Urinary bladder (tissue), 4 donors: Measurements from ENCODE around the gene DCDC2. TPM values are rescaled to one million over a fixed set of nuclear protein-coding genes. Genes with fewer than 3 reads are reported as not detected.
"Not testable (repeated sequence)": the region's sequence is repeated elsewhere in the genome, so short reads cannot be mapped to it uniquely, and the experiment has no call there.

Source experiments
- DNase-seq: peaks from one replicate; pipeline ENCODE4 v3.0.0-alpha.2; 2015; ENCODE audit errors: extremely low spot score
- H3K27ac ChIP-seq: one replicate; pipeline ENCODE4 v1.5.1; 2013; ENCODE audit warnings: low read depth, mild to moderate bottlenecking, moderate library complexity
- H3K36me3 ChIP-seq: one replicate; pipeline ENCODE4 v1.6.1; 2013; ENCODE audit warnings: mild to moderate bottlenecking, moderate library complexity; ENCODE audit not compliant: insufficient read depth
- H3K4me1 ChIP-seq: one replicate; pipeline ENCODE4 v1.6.1; 2013; ENCODE audit warnings: mild to moderate bottlenecking, moderate library complexity; ENCODE audit not compliant: insufficient read depth
- H3K4me3 ChIP-seq: one replicate; pipeline ENCODE4 v1.5.1; 2013; ENCODE audit warnings: low read depth, low read length
- WGBS: extraction: QIAGEN DNeasy Blood & Tissue Kit; methylation state at CpG from one replicate; pipeline ENCODE4 v1.1.7; 2013; 5-methylcytosine and 5-hydroxymethylcytosine counted together
- polyA plus RNA-seq: library from polyadenylated mRNA; stranded (reverse); fragments of 200-250 nt; gene quantifications from one replicate; pipeline ENCODE4 v1.2.3, GENCODE V29; 2013
- total RNA-seq: library from RNA; depleted of rRNA; stranded (reverse); fragments of >200 nt; gene quantifications from one replicate; pipeline ENCODE4 v1.2.3, GENCODE V29; 2014
- donor health status: healthy with polysubstance abuse.
- donor health status: healthy.

Gene DCDC2
- total and polyA plus RNA-seq, 2 donors, result 0.23 to 4.3 TPM

DNA sequence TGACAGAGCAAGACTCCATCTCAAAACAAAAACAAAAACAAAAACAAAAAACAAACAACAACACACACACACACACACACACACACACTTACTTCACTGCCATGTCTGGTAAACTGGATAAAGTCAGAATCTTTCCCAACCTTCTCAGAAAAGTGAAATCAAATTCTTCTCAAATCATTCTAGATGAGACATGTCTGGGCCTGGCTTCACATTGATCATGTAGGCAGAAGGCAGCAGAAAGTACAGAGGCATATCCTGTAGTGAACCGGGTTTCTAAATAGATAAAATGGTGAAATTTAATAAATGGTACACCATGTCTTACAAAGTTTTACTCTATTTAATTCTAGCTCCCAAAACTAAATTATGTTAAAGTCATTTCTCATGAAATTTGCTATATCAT, 30.0 kb upstream of the DCDC2 start:
- H3K4me3 ChIP-seq, result no peak overlapping the region
- WGBS, result 82% methylated on average over 1 of the region's 1 CpG
- no peaks in the 10 kb centered on the region for H3K4me1 ChIP-seq
- no peak overlapping the region for H3K27ac ChIP-seq
- no peaks in the 10 kb centered on the region for H3K36me3 ChIP-seq
- DNase-seq, result peak; percentile 14

DNA sequence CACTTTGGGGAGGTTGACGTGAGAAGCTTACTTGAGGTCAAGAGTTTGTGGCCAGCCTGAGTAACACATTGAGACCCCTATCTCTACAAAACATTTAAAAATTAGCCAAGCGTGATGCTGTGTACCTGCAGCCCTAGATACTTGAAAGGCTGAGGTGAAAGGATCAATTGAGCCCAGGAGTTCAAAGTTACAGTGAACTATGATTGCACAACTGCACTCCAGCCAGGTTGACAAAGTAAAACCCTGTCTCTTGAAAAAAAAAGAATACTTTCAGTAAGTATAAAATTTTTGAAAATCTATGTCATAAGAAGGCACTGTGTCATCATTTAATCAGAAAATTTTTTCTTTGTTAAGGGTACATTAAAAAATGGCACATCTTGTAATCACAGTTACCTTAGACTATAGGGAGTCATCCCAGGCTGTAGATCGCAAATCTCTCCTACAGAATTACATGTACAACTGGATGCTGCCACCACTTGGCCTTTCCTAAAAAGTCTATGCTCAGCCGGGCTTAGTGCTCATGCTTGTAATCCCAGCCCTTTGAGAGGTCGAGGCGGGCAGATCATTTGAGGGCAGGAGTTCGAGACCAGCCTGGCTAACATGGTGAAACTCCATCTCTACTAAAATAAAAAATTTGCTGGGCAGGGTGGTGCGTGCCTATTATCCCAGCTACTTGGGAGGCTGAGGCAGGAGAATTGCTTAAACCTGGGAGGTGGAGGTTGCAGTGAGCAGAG, 27.8 kb upstream of the DCDC2 start:
- H3K4me1 ChIP-seq, result no peaks in the 10 kb centered on the region
- no peaks in the 10 kb centered on the region for H3K36me3 ChIP-seq
- no peak overlapping the region for H3K27ac ChIP-seq
- DNase-seq, result no peak
- no peak overlapping the region for H3K4me3 ChIP-seq
- 73% methylated on average over 8 of the region's 8 CpGs for WGBS

DNA sequence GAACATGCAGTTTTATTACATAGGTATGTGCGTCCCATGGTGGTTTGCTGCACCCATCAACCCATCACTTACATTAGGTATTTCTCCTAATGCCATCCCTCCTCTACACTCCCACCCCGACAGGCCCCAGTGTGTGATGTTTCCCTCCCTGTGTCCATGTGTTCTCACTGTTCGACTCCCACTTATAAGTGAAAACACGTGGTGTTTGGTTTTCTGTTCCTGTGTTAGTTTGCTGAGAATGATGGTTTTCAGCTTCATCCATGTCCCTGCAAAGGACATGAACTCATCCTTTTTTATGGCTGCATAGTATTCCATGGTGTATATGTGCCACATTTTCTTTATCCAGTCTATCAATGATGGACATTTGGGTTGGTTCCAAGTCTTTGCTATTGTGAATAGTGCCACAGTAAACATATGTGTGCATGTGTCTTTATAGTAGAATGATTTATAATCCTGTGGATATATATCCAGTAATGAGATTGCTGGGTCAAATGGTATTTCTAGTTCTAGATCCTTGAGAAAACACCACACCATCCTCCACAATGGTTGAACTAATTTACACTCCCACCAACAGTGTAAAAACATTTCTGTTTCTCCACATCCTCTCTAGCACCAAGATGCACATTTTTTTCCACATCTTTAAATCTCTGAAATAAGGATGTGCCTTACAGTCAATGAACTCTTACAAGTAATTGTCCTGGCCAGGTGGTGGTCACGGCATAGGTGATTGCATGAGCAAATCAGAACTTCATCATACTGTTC, 26.7 kb upstream of the DCDC2 start:
- not testable (repeated sequence) for H3K4me1 ChIP-seq, DNase-seq, H3K36me3 ChIP-seq, H3K4me3 ChIP-seq, H3K27ac ChIP-seq
- WGBS, result 90% methylated on average over 5 of the region's 5 CpGs

DNA sequence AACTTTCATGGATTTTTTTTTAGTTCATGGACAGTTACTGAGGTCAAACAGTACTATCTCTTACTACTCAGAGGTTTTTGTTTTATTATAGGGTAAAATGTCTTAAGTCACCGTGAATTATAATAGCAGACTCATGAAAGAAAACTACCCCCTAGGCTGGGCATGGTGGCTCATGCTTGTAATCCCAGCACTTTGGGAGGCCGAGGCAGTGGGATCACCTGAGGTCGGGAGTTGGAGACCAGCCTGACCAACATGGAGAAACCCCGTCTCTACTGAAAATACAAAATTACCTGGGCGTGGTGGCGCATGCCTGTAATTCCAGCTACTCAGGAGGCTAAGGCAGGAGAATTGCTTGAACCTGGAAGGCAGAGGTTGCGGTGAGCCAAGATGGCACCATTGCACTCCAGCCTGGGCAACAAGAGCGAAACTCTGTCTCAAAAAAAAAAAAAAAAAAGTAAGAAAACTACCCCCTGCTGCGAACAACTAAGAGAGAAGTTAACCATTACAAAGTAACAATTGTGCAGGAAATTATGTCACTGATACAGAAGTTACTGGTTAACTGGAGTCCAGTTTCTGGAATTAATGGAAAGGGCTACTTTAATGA, 25.1 kb upstream of the DCDC2 start:
- H3K27ac ChIP-seq, result not testable (repeated sequence)

DNA sequence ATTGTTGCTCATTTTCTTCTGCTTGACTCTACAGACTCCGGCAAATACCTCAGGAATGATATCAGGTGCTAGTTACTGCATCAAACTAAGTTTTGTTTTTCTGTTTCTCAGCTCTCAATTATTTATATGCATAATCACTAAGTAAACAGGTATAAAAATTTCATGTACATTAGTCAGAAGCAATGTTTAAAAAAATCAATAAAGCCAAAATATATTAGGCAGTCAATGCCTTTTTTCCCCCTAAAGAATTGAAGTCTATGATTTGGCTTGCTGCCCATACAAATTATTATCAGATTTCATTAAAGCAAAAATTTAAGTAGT, 24.3 kb upstream of the DCDC2 start:
- no peaks in the 10 kb centered on the region for H3K4me1 ChIP-seq
- H3K27ac ChIP-seq, result no peak overlapping the region
- H3K4me3 ChIP-seq, result no peak overlapping the region
- 81% methylated on average over 1 of the region's 1 CpG for WGBS
- H3K36me3 ChIP-seq, result no peaks in the 10 kb centered on the region
- no peak for DNase-seq

More for the DNA sequence above, 25.1 kb upstream of the DCDC2 start:
- H3K4me3 ChIP-seq, DNase-seq, H3K4me1 ChIP-seq, H3K36me3 ChIP-seq: not testable (repeated sequence)
- WGBS, result 93% methylated on average over 9 of the region's 9 CpGs

DNA sequence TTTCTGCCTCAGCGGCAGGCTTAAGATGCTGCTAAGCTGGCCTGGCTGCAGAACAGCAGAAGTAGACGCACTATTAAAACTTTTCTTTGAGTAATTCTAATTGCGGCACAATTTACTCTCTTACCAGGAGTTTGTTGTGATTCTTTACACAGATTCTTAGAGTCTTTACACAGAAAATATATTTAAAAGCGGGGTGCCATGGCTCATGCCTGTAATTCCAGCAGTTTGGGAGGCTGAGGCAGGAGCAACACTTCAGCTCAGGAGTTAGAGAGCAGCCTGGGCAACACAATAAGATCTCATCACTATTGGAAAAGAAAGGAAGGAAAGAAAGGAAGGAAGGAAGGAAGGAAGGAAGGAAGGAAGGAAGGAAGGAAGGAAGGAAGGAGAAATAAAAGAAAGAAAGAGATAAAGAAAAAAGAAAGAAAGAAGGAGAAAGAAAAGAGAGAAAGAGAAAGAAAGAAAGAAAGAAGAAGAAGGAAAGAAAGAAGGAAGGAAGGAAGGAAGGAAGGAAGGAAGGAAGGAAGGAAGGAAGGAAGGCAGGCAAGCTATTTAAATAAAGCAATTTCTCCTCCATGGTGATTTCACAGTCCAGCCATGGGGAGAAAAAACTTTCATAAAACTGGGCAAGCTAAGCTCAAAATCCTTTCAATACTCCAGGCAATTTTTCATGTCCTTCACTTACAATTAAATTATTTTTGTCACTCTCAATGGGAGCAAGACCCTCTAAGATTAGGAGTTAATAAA, 23.8 kb upstream of the DCDC2 start:
- no peak for DNase-seq
- Histone ChIP-seq H3K36me3 (no peaks in the 10 kb centered on the region), H3K4me3 (no peak overlapping the region), H3K27ac (no peak overlapping the region), H3K4me1 (no peaks in the 10 kb centered on the region)
- 93% methylated on average over 4 of the region's 4 CpGs for WGBS

DNA sequence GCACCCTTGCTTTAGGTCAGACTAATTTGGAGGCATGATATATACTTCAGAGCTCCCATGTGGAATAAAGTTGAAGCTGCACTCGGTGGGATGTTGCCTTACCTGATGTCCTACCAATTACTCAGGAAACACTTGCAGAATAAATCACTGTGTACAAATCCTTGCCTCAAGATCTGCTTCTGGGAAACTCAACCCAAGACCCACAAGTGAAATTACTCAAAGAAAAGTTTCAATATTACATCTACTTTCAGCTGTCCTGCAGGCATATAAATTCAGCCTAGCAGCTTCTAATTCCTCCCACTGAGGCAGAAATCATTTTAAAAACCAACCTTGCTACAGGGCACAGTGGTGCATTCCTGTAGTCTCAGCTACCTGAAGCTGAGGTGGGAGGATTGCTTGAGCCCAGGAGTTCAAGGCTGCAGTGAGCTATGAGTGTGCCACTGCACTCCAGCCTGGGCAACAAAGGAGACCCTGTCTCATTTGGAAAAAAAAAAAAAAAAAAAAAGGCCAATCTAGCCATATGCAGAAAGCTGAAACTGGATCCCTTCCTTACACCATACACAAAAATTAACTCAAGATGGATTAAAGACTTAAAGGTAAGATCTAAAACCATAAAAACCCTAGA, 20.7 kb upstream of the DCDC2 start:
- DNase-seq, result no peak
- Histone ChIP-seq H3K4me1 (no peaks in the 10 kb centered on the region), H3K4me3 (no peak overlapping the region), H3K27ac (no peak overlapping the region), H3K36me3 (no peaks in the 10 kb centered on the region)
- WGBS, result 79% methylated on average over 1 of the region's 1 CpG

DNA sequence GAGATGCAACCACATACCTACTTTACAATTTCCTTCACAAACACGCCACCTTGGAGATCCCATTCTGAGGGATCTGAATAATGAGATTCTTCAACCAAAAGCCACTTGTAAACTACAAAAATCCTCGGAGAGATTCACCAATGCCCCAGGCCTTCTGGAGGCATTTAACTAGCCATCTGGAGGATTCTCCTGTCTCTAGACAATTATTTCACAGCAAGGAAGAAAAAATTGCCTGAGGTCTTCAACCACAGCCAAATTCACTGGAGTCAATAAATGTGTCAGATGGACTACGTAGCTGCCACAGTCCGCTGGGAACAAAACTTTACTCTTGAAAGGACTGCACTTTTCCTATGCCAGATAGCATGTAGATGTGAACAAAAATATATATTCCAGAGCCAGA, 19.0 kb upstream of the DCDC2 start:
- no peak for DNase-seq
- H3K27ac ChIP-seq, result no peak overlapping the region

DNA sequence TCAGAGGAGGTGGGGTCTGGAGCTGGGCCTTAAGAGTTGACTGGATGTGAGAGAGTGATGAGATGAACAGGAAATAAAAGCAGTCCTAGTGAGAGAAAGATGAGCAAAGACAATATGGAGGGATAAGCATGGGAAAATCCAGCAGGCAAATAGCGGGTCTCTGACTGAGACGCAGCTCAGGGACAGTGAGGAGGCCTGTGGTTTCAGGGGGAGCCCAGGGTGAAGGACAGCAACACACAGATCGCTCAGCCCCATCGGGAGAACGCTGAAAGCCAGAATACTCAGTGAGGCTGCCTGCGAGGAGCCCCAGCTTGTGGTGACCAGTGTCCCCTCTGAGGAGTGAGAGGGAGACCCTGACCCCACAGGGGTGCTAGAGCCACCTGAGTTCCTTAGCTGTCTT, 16.8 kb upstream of the DCDC2 start:
- 97% methylated on average over 6 of the region's 6 CpGs for WGBS
- H3K4me3 ChIP-seq, result no peak overlapping the region
- H3K27ac ChIP-seq, result no peak overlapping the region
- no peaks in the 10 kb centered on the region for H3K4me1 ChIP-seq
- H3K36me3 ChIP-seq, result no peaks in the 10 kb centered on the region
- no peak for DNase-seq

More for the DNA sequence above, 19.0 kb upstream of the DCDC2 start:
- H3K4me3 ChIP-seq, result no peak overlapping the region
- no peaks in the 10 kb centered on the region for H3K4me1 ChIP-seq
- H3K36me3 ChIP-seq, result no peaks in the 10 kb centered on the region
- WGBS, result 39% methylated on average over 4 of the region's 4 CpGs

DNA sequence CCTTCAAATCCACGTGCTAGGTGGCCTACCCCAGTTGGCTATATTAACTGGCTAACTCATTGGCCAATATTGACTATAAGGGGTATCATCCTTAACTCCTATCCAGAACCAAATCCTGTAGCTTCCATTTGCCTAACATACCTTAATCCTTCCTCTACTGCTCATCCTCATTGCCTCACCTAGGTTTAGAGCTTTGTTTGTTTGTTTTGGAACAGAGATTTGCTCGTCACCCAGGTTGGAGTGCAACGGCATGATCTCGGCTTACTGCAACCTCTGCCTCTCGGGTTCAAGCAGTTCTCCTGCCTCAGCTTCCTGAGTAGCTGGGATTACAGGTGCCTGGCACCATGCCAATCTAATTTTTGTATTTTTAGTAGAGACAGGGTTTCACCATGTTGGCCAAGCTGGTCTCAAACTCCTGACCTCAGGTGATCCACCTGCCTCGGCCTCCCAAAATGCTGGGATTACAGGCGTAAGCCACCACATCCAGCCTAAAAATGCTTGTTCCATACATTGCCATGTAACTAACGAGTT, 7.3 kb upstream of the DCDC2 start:
- not testable (repeated sequence) for DNase-seq, H3K4me1 ChIP-seq, H3K27ac ChIP-seq, H3K36me3 ChIP-seq, H3K4me3 ChIP-seq
- WGBS, result 74% methylated on average over 8 of the region's 8 CpGs

DNA sequence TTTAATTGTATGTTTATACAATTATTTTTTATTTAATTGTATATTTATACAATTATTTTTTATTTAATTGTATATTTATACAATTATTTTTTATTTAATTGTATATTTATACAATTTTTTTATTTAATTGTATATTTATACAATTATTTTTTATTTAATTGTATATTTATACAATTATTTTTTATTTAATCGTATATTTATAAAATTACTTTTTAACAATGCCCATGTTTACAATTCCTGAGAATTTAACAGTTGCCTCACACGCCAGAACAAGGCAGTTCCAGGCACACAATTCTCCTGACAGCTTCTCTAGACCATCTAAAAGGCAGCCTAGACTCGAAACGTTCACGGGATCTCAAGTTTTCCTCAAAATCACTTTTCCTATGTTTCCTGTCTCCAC, 4.5 kb upstream of the DCDC2 start:
- not testable (repeated sequence) for H3K4me1 ChIP-seq, H3K4me3 ChIP-seq, H3K27ac ChIP-seq, H3K36me3 ChIP-seq, DNase-seq
- WGBS, result 82% methylated on average over 5 of the region's 5 CpGs

- Histone ChIP-seq H3K4me3 (peak overlapping the region; percentile 30), H3K4me1 (no peaks in the 10 kb centered on the region), H3K27ac (no peak overlapping the region), H3K36me3 (no peaks in the 10 kb centered on the region)
- DNase-seq, result peak; percentile 64
- 4% methylated on average over 55 of the region's 55 CpGs for WGBS
Observed at GRCh38 chr6:24359640-24360454, 2.0 kb upstream of the DCDC2 start.
